Measurements from ENCODE around the gene GBX1.

GBX1 gene

GRCh38 chr7:151139071-151139790, 28.3 kb downstream of the GBX1 start:
- no peak for DNase-seq (ENCODE audit: low spot score)

GRCh38 chr7:151138153-151138851, 29.2 kb downstream of the GBX1 start:
- no peak for DNase-seq (ENCODE audit: low spot score)

- no peak for DNase-seq (ENCODE audit: low spot score)
These were observed 29.7 kb downstream of the GBX1 start for GRCh38 chr7:151137791-151138152.

- DNase-seq (ENCODE audit: low spot score) = no peak
These were observed 30.3 kb downstream of the GBX1 start for GRCh38 chr7:151137076-151137675.

GRCh38 chr7:151135866-151136843, 31.3 kb downstream of the GBX1 start:
- no peak for DNase-seq (ENCODE audit: low spot score)

GRCh38 chr7:151135525-151135845, 32.0 kb downstream of the GBX1 start:
- DNase-seq (ENCODE audit: low spot score) = no peak

GRCh38 chr7:151134743-151135524, 32.6 kb downstream of the GBX1 start:
- DNase-seq (ENCODE audit: low spot score) = no peak

- DNase-seq (ENCODE audit: low spot score) = no peak
These were observed 33.3 kb downstream of the GBX1 start for GRCh38 chr7:151133986-151134742.

GRCh38 chr7:151133266-151133985, 34.1 kb downstream of the GBX1 start:
- DNase-seq (ENCODE audit: low spot score) = no peak

GRCh38 chr7:151132461-151133205, 34.9 kb downstream of the GBX1 start:
- DNase-seq (ENCODE audit: low spot score) = no peak

- DNase-seq (ENCODE audit: low spot score) = no peak
These were observed 35.8 kb downstream of the GBX1 start for GRCh38 chr7:151131592-151132293.

GRCh38 chr7:151131224-151131591, 36.3 kb downstream of the GBX1 start:
- no peak for DNase-seq (ENCODE audit: low spot score)

GRCh38 chr7:151130741-151131157, 36.7 kb downstream of the GBX1 start:
- no peak for DNase-seq (ENCODE audit: low spot score)

GRCh38 chr7:151129960-151130591, 37.4 kb downstream of the GBX1 start:
- no peak for DNase-seq (ENCODE audit: low spot score)

- DNase-seq (ENCODE audit: low spot score) = no peak
These were observed 38.2 kb downstream of the GBX1 start for GRCh38 chr7:151129117-151129959.

- no peak for DNase-seq (ENCODE audit: low spot score)
These were observed 38.8 kb downstream of the GBX1 start for GRCh38 chr7:151128716-151129115.

- no peak for DNase-seq (ENCODE audit: low spot score)
These were observed 39.4 kb downstream of the GBX1 start for GRCh38 chr7:151128144-151128543.
